Heart left ventricle (tissue), 13 donors: Measurements from ENCODE around the gene TPSAB1.
"Not testable (repeated sequence)": the region's sequence is repeated elsewhere in the genome, so short reads cannot be mapped to it uniquely, and the experiment has no call there.

Source experiments
- CTCF ChIP-seq, 12 donors: fragments of 200-600 bp; sonication (generic) in 4 of 12; IDR thresholded peaks; one replicate each; pipeline versions ENCODE4 v1.5.0 to v1.8.0; 2018 to 2022; ENCODE audit warnings: antibody characterized with exemption in 12 of 12, mild to moderate bottlenecking in 5 of 12
- POLR2A ChIP-seq, 2 donors: fragments of 450-650 bp; IDR thresholded peaks; one replicate each; pipeline ENCODE4 v1.6.1; 2017; ENCODE audit warnings: antibody characterized with exemption in 2 of 2, mild to moderate bottlenecking in 2 of 2, moderate library complexity in 2 of 2
- donor health status: ischemic (EF 13 %, LVEDD 7.1; RV severe dilation, severe dysfunction).
- donor health status: DM: no; HTN: yes; CAD: no.
- donor health status: DM: no; HTN: no; CAD: no.
- donor health status: ischemic (EF 25% LVEDD 6.9; RV normal size, moderate dysfunction).
- donor health status: ischemic (EF 25% LVEDD 5.7; RV mildly dilated, moderate dysfunction).
- donor health status: ischemic (EF 35%, LVEDD 5.7; RV mildly dilated, moderate dysfunction).
- donor health status: nonischemic (EF 11% LVEDD 7.7; RV severe dilation, severe dysfunction).
- donor health status: DM: yes; HTN: yes; CAD: no.
- donor health status: PGD.
- donor health status: ischemic (EF 29% LVEDD 5.4; RV normal size, mild dysfunction).
- donor health status: nonischemic (EF 23%, LVEDD 6.1; RV moderate dilation, normal function).

- not testable (repeated sequence) for TF ChIP-seq POLR2A, CTCF (IDR thresholded peaks at IDR 0.05)
These were observed 13.8 kb upstream of the TPSAB1 start for GRCh38 chr16:1226692-1227091.
